Measurements from ENCODE around the gene KRT39.

DNA sequence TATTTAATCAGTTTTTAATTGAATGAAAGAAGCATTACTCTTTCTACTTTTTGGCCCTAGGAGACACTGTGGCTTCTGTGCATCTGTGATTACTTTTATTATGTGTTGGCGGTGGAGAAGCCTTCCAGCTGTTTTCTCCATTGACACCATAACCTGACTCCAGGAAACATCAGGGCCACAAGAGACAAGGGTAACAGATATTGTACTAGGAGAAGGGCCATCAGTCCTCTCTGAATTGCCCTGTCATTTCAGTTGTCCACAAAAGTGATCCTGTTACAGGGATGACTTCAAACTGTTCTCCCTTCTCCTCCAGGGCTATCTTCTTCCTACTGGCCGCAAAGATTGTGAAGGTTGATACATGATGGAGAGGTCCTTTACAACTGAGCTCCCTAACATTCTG lies 14.6 kb downstream of the KRT39 start:
- TF ChIP-seq POLR2A (IDR thresholded peaks at IDR 0.05; ENCODE audit: low read depth, low read length) (no peak), POLR2AphosphoS5 (IDR thresholded peaks at IDR 0.05; ENCODE audit: low read depth, low read length) (no peak), PAX5 (IDR thresholded peaks at IDR 0.05; ENCODE audit: insufficient read depth, low read length, severe bottlenecking) (no peak)

Data from GM12891 (cell line).